ENCODE results near the gene TLX2.
A peak's percentile ranks its signal among the peaks of the same experiment; 100 is the strongest.
"Not testable (repeated sequence)": the region's sequence is repeated elsewhere in the genome, so short reads cannot be mapped to it uniquely, and the experiment has no call there.

TLX2 gene

GRCh38 chr2:74482801-74483674 lies 31.2 kb upstream of the TLX2 start, which contains the start of the genes CCDC142 and TTC31:
Gene CCDC142 (minus strand): TSS chr2:74482998. CDS start chr2:74482837, 161 bp downstream.
Gene TTC31 (plus strand): TSS chr2:74483081. CDS start chr2:74483096, 15 bp downstream.
- no peaks in the 10 kb centered on the region for H3K9me3 ChIP-seq (ENCODE audit: severe bottlenecking)
- DNase-seq (ENCODE audit: low spot score) (peak; percentile 92), ATAC-seq (ENCODE audit: low read depth) (peak; percentile 93)
- H3K27me3 ChIP-seq (ENCODE audit: insufficient read depth, poor library complexity, severe bottlenecking), result no peaks in the 10 kb centered on the region
- H3K4me1 ChIP-seq (ENCODE audit: insufficient read depth, poor library complexity, severe bottlenecking), result peaks cover 1% of the 10 kb centered on the region
- H3K36me3 ChIP-seq (ENCODE audit: low read depth), result peaks cover 40% of the 10 kb centered on the region
- H3K27ac ChIP-seq (ENCODE audit: poor library complexity, severe bottlenecking), result peak within 1 kb of the TSS; percentile 54
- H3K4me3 ChIP-seq (ENCODE audit: severe bottlenecking), result peak within 1 kb of the TSS; percentile 67
- TF ChIP-seq CTCF (IDR thresholded peaks at IDR 0.05; ENCODE audit: poor library complexity, severe bottlenecking), result peak; percentile 97

GRCh38 chr2:74483675-74484164 lies 30.5 kb upstream of the TLX2 start:
- not testable (repeated sequence) for DNase-seq (ENCODE audit: low spot score); H3K4me1 ChIP-seq (ENCODE audit: insufficient read depth, poor library complexity, severe bottlenecking); H3K9me3 ChIP-seq (ENCODE audit: severe bottlenecking); ATAC-seq (ENCODE audit: low read depth); H3K27me3 ChIP-seq (ENCODE audit: insufficient read depth, poor library complexity, severe bottlenecking)
- Histone ChIP-seq H3K36me3 (ENCODE audit: low read depth) (peaks cover 43% of the 10 kb centered on the region), H3K4me3 (ENCODE audit: severe bottlenecking) (peak overlapping the region; percentile 67), H3K27ac (ENCODE audit: poor library complexity, severe bottlenecking) (peak overlapping the region; percentile 54)

GRCh38 chr2:74486141-74486540 lies 28.1 kb upstream of the TLX2 start:
- Histone ChIP-seq H3K9me3 (ENCODE audit: severe bottlenecking) (no peaks in the 10 kb centered on the region), H3K27ac (ENCODE audit: poor library complexity, severe bottlenecking) (no peak overlapping the region), H3K4me1 (ENCODE audit: insufficient read depth, poor library complexity, severe bottlenecking) (peaks cover 2% of the 10 kb centered on the region), H3K36me3 (ENCODE audit: low read depth) (peaks cover 42% of the 10 kb centered on the region), H3K4me3 (ENCODE audit: severe bottlenecking) (no peak overlapping the region), H3K27me3 (ENCODE audit: insufficient read depth, poor library complexity, severe bottlenecking) (no peaks in the 10 kb centered on the region)
- TF ChIP-seq CTCF (IDR thresholded peaks at IDR 0.05; ENCODE audit: poor library complexity, severe bottlenecking), result no peak
- DNase-seq (ENCODE audit: low spot score), result no peak
- ATAC-seq (ENCODE audit: low read depth), result no peak

- no peak for TF ChIP-seq CTCF (IDR thresholded peaks at IDR 0.05; ENCODE audit: poor library complexity, severe bottlenecking)
- H3K36me3 ChIP-seq (ENCODE audit: low read depth), result peaks cover 61% of the 10 kb centered on the region
Observed at GRCh38 chr2:74488643-74489481, 25.4 kb upstream of the TLX2 start.

GRCh38 chr2:74489906-74490305 lies 24.3 kb upstream of the TLX2 start:
- DNase-seq (ENCODE audit: low spot score) (no peak), ATAC-seq (ENCODE audit: low read depth) (no peak)
- no peak for TF ChIP-seq CTCF (IDR thresholded peaks at IDR 0.05; ENCODE audit: poor library complexity, severe bottlenecking)
- Histone ChIP-seq H3K27ac (ENCODE audit: poor library complexity, severe bottlenecking) (no peak overlapping the region), H3K9me3 (ENCODE audit: severe bottlenecking) (no peaks in the 10 kb centered on the region), H3K4me1 (ENCODE audit: insufficient read depth, poor library complexity, severe bottlenecking) (peaks cover 2% of the 10 kb centered on the region), H3K4me3 (ENCODE audit: severe bottlenecking) (no peak overlapping the region), H3K36me3 (ENCODE audit: low read depth) (peaks cover 61% of the 10 kb centered on the region), H3K27me3 (ENCODE audit: insufficient read depth, poor library complexity, severe bottlenecking) (no peaks in the 10 kb centered on the region)

More at GRCh38 chr2:74488643-74489481, 25.4 kb upstream of the TLX2 start:
- no peak overlapping the region for H3K4me3 ChIP-seq (ENCODE audit: severe bottlenecking)
- no peaks in the 10 kb centered on the region for H3K27me3 ChIP-seq (ENCODE audit: insufficient read depth, poor library complexity, severe bottlenecking)
- H3K27ac ChIP-seq (ENCODE audit: poor library complexity, severe bottlenecking), result no peak overlapping the region
- no peaks in the 10 kb centered on the region for H3K9me3 ChIP-seq (ENCODE audit: severe bottlenecking)
- no peak; the same call in 2 of the 3 replicates for ATAC-seq (ENCODE audit: low read depth)
- no peak for DNase-seq (ENCODE audit: low spot score)
- peaks cover 2% of the 10 kb centered on the region for H3K4me1 ChIP-seq (ENCODE audit: insufficient read depth, poor library complexity, severe bottlenecking)
